Measurements from ENCODE around the gene CORO6.
A peak's percentile ranks its signal among the peaks of the same experiment; 100 is the strongest.
"Not testable (repeated sequence)": the region's sequence is repeated elsewhere in the genome, so short reads cannot be mapped to it uniquely, and the experiment has no call there.

The CORO6 gene

DNA sequence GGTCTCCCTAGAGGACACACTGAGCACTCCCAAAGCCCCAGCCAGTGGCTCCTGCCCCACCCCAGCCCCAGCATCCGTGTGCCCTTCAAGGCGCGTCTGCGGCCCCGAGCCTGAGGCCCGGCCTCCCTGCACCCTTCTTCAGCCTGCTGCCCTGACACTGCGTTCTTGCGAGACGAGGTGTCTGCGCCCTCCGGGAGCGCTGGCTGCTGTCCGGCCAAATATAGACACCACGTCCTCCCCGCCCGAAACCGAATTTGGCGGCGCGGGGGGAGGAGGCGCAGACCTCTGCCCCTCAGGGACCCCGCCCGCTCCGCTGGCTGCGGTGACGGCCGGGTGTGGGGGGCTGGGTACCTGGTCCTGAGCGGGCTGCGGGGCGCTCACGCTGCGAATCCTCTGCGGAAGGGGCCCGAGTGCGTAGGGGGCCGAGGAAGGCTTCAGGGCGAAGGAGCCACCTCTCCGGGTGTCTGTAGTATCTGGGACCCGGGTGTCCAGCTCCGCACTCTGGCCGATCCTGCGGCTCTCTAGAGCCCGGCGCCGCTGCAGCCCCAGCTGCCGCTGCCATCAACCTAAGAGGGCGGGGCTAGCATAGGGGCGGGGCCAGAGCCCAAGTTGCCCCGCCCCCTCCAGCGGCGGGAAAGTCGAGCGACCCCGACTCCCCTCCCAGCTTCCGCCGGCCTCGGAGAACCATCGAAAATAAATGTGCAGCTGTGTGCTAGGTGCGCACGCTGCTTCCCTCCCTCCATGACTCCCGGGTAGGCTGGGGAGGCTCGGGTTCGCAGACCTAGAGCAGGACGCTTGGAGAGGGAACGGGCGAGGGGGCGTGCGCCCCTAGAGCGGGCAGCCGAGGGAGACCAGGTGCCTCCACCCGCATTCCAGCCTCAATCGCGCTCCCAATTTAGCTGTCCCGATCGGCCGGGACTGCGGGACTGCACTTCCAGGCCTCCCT is at the start of gene CORO6:
CORO6 (minus strand) TSS at position 576 of the 946 bp plus-strand sequence. CDS start 1,491 bp downstream, outside the sequence.
- peak; percentile 67 for DNase-seq (ENCODE audit: low spot score)

GRCh38 chr17:29671661-29672060 is 48.9 kb upstream of the CORO6 start:
- DNase-seq (ENCODE audit: low spot score): no peak

DNA sequence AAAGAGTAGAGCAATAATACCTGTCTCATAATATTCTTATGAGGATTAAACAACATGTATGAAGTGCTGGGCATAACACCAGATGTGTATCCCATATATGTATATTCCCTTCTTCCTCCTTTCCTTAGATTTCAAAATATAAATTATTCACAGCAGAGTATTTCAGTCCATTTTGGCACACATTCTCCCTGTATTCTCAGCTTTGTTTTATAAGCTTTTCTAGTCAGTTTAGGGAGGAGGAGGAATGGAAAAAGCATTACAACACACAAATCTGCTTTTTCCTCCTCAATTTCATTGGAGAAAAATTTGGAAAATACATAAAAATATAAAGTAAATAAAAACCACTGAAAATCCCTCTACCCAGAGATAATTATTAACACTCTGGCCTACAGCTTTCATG is 46.6 kb upstream of the CORO6 start:
- DNase-seq (ENCODE audit: low spot score): no peak

GRCh38 chr17:29667969-29668368 is 45.3 kb upstream of the CORO6 start:
- DNase-seq (ENCODE audit: low spot score): no peak

- DNase-seq (ENCODE audit: low spot score): no peak
Measured at GRCh38 chr17:29665481-29665810, 42.7 kb upstream of the CORO6 start.

GRCh38 chr17:29664743-29665480 is 42.2 kb upstream of the CORO6 start:
- DNase-seq (ENCODE audit: low spot score): peak; percentile 49

- DNase-seq (ENCODE audit: low spot score): no peak
Measured at GRCh38 chr17:29663155-29663554, 40.4 kb upstream of the CORO6 start.

GRCh38 chr17:29661213-29661612 is 38.5 kb upstream of the CORO6 start:
- no peak for DNase-seq (ENCODE audit: low spot score)

DNA sequence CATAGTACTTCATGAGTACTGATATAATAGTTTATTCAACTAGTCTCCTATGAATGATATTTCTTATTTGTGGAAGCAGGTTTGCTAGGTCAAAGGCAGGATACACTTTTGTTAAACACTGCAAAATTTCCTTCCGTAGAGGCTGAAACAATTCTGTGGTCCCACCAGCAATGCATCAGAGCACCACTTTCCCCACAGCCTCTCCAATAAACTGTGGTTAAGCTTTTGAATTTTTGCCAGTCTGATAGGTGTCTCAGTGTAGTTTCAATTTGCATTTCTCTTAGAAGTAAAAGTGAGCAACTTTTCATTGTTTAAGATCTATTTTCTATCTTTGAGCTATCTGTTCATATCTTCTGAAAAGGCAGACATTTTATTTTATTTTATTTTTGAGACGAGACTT is 36.4 kb upstream of the CORO6 start:
- DNase-seq (ENCODE audit: low spot score): no peak

DNA sequence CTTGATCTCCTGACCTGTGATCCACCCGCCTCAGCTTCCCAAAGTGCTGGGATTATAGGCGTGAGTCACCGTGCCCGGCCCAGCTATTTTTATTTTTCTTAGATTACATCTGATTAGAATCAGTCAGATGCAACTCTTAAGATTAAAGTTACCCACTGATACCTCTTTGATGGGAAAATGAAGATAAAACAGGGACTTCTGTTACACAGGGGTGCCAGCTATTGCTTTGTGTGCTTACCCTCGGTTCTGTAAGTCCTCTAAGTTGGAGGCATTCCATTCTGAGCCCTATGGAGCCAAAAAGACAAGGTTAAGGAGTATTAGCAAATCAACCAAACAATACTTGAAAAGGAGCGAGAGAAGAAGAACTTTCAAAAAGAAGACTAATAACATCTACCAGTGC is 32.6 kb upstream of the CORO6 start:
- DNase-seq (ENCODE audit: low spot score): no peak

DNA sequence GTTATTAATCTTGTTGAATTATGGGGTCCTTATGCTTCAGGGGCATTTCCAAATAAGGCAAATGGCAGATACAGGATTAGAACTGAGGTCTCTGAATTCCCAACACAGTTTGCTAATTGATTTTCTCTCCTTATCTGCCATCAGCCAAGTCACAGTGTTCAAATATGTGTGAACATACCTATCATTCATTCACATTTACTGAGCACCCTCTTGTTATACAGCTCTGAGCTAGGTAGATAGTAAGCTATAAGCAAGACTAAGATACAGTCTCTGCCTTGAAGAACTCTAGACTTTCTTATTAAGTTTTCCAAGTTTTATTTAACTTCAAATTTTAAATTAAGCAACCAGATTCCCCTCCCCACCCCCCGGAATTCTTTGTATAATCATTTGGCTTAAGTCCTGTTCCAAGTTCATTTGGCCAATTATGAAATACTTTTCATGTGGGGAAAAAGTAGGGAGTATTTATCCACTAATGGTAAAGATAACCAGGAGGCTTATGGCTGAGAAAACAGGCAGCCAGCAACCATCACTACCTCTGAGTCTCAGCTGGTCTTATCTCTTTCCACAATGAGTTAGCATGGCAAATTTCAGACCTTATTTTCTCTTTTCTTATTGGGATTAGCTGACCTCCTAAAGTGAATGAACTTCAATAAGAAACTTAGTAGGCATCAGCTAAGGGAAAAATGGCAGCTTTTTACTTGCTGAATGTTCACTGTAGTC is 31.4 kb upstream of the CORO6 start:
- no peak for DNase-seq (ENCODE audit: low spot score)

- no peak for DNase-seq (ENCODE audit: low spot score)
Measured at GRCh38 chr17:29652976-29653375, 30.3 kb upstream of the CORO6 start.

GRCh38 chr17:29651913-29652312 is 29.2 kb upstream of the CORO6 start:
- not testable (repeated sequence) for DNase-seq (ENCODE audit: low spot score)

GRCh38 chr17:29650396-29650795 is 27.7 kb upstream of the CORO6 start:
- DNase-seq (ENCODE audit: low spot score): no peak

DNA sequence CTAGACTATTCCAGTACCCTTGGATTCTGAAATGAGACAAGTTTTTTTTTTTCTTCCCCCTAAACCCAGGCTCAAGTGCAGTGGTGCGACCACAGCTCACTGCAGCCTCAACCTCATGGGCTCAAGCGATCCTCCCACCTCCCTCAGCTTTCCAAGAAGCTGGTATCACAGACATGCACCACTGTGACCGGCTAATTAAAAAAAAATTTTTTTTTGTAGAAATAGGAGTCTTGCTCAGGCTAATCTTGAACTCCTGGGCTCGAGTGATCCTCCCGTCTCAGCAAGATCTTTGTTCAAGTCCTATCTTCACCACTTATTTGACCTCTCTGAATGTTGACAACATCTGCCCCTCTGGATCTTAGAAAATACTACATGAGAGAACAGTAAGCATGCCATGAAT is 26.6 kb upstream of the CORO6 start:
- DNase-seq (ENCODE audit: low spot score): no peak

GRCh38 chr17:29648005-29648404 is 25.3 kb upstream of the CORO6 start:
- DNase-seq (ENCODE audit: low spot score): no peak

DNA sequence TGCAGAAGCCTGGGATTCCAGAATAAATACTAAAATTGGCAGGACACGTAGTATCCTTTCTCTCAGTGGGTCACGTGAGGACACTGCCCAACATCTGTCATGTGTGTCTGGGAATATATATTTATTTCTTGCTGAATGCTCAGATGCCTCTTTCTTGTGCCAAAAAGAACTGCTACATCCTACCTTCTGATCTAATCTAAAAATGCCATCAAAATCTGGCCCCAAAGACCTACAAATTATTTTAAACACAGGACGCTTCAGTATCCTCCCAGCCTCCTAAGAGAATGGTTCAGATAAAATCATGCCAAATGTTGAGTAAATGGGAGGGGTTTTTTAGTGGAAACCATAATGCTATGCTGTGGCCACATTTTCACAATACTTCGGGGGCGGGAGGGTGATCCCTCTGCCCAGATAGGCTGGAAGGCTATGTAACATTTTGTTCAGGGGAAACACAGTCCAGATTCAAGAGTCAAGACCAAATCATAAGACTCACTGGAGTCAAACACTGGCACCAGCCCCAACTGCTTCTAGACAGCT is 22.9 kb upstream of the CORO6 start:
- no peak for DNase-seq (ENCODE audit: low spot score)

DNA sequence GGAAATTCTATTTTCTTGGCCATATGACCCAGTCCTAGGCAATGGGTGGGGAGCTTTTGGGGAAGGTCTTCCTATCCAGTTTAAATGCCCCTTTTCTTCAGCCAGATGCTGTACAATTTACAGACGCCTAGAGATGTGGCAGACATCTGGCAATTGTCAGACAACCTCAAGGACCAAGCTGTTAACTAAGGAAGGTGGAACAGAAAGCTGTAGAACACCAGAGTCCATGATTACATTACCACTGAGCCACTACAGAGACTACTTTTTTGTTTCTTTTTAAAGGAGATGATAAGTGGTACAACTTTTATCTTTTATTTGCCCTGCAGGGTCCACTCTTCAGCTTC is 21.1 kb upstream of the CORO6 start:
- no peak for DNase-seq (ENCODE audit: low spot score)

DNA sequence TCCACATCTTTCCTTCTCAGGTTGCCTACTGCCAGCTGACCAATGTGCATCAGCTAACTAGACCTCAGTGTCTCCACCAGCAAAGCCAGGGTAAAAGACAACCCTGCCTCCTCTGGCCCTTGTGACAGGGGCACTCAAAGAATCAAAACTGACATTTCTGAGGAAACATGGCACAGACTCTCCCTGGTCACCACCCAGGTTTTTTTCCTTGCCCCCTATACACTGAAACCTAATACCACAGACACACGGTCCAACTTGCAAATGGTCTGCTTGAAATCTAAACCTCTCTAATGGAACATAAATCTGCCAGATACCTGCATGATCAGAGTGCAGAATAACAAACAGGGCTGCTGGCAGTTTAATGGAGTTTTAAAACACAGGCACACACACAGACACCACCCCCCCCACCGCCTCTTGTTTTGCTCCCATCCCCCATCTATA is 19.5 kb upstream of the CORO6 start:
- DNase-seq (ENCODE audit: low spot score): no peak

GRCh38 chr17:29640981-29641642 is 18.4 kb upstream of the CORO6 start:
- no peak for DNase-seq (ENCODE audit: low spot score)

- no peak for DNase-seq (ENCODE audit: low spot score)
Measured at GRCh38 chr17:29640413-29640812, 17.7 kb upstream of the CORO6 start.

GRCh38 chr17:29633886-29634285 is 11.2 kb upstream of the CORO6 start:
- DNase-seq (ENCODE audit: low spot score): no peak

Data from activated CD4-positive, alpha-beta T cell treated with anti-CD3 and anti-CD28 coated beads, Interleukin-2, Interleukin-4, amounts not matched to agents 100 ng/mL and 50 ng/mL, durations not matched to agents 16 hours and 8 hours (primary cell).